ENCODE data around the gene MSMP. TPM values are rescaled to one million over a fixed set of nuclear protein-coding genes. Genes with fewer than 3 reads are reported as not detected.
A peak's percentile ranks its signal among the peaks of the same experiment; 100 is the strongest.

The MSMP gene
- total and polyA plus RNA-seq, 7 donors = 0.57 TPM; not detected in 6

GRCh38 chr9:35730486-35730854, 23.6 kb downstream of the MSMP start:
- H3K9me3 ChIP-seq = no peaks in the 10 kb centered on the region
- TF ChIP-seq POLR2A (IDR thresholded peaks at IDR 0.05) = no peak
- TF ChIP-seq EP300 (IDR thresholded peaks at IDR 0.05) = no peak
- TF ChIP-seq CTCF (IDR thresholded peaks at IDR 0.05) = no peak
- TF ChIP-seq POLR2AphosphoS5 (IDR thresholded peaks at IDR 0.05) = no peak
- peaks cover 0 to 14% (median 11%) of the 10 kb centered on the region in 4 donors for H3K36me3 ChIP-seq
- peak overlapping the region; percentile 97 to 99 (median 98) for H3K27ac ChIP-seq
- H3K4me1 ChIP-seq = peaks cover 0 to 76% (median 72%) of the 10 kb centered on the region in 4 donors
- H3K27me3 ChIP-seq = no peaks in the 10 kb centered on the region
- DNase-seq = no peak
- 82 to 93% methylated on average over 2 of the region's 2 CpGs for WGBS, 2 donors
- intact Hi-C loops (cut with DNase I) = loop anchor here (1.0 to 5.0 kb wide), 2 partner anchors 72 to 123 kb away; partner anchors contain the start of genes CCDC107, RMRP and TESK1
- H3K4me3 ChIP-seq = peak overlapping the region; percentile 80 to 86 (median 82)

GRCh38 chr9:35729700-35730485, 24.2 kb downstream of the MSMP start:
- DNase-seq = peak; percentile 82
- no peaks in the 10 kb centered on the region for H3K9me3 ChIP-seq
- H3K36me3 ChIP-seq = peaks cover 5 to 14% (median 11%) of the 10 kb centered on the region in 4 donors
- WGBS, 2 donors = 26 to 53% methylated on average over 6 of the region's 6 CpGs
- no peaks in the 10 kb centered on the region for H3K27me3 ChIP-seq
- H3K27ac ChIP-seq = peak overlapping the region; percentile 97 to 99 (median 98)
- H3K4me3 ChIP-seq = peak overlapping the region; percentile 80 to 86 (median 82)
- intact Hi-C loops (cut with DNase I) = loop anchor here (1.0 to 5.0 kb wide), 2 partner anchors 72 to 123 kb away; partner anchors contain the start of genes CCDC107, RMRP and TESK1
- H3K4me1 ChIP-seq = peaks cover 0 to 80% (median 76%) of the 10 kb centered on the region in 4 donors
- TF ChIP-seq CTCF (IDR thresholded peaks at IDR 0.05) = peak; percentile 62 to 83 (median 72)
- no peak for TF ChIP-seq EP300 (IDR thresholded peaks at IDR 0.05)
- peak; percentile 52 to 88 (median 76) for TF ChIP-seq POLR2AphosphoS5 (IDR thresholded peaks at IDR 0.05)
- TF ChIP-seq POLR2A (IDR thresholded peaks at IDR 0.05) = peak; percentile 29 to 66

- Histone ChIP-seq H3K4me1 (peaks cover 0 to 77% (median 72%) of the 10 kb centered on the region in 4 donors), H3K27ac (peak overlapping the region; percentile 97 to 99 (median 98)), H3K9me3 (no peaks in the 10 kb centered on the region), H3K4me3 (peak overlapping the region; percentile 80 to 86 (median 82)), H3K27me3 (no peaks in the 10 kb centered on the region), H3K36me3 (peaks cover 13 to 16% (median 16%) of the 10 kb centered on the region in 4 donors)
- TF ChIP-seq CTCF (IDR thresholded peaks at IDR 0.05) (no peak), POLR2AphosphoS5 (IDR thresholded peaks at IDR 0.05) (peak in 1 of 4 donors; percentile 5)
- no peak for DNase-seq
- intact Hi-C loops (cut with DNase I) = no loop called here
- WGBS, 2 donors = 59 to 82% methylated on average over 3 of the region's 3 CpGs
Measured at GRCh38 chr9:35729101-35729500, 25.0 kb downstream of the MSMP start.

GRCh38 chr9:35728041-35728971, 25.8 kb downstream of the MSMP start:
- peaks cover 0 to 69% (median 64%) of the 10 kb centered on the region in 4 donors for H3K4me1 ChIP-seq
- intact Hi-C loops (cut with DNase I) = loop anchor here (1.0 kb wide), 1 partner anchor 38 kb away; no protein-coding TSS in a partner anchor
- peak overlapping the region; percentile 80 to 86 (median 82) for H3K4me3 ChIP-seq
- TF ChIP-seq CTCF (IDR thresholded peaks at IDR 0.05) (no peak), EP300 (IDR thresholded peaks at IDR 0.05) (peak in 2 of 4 donors; percentile 20 to 54), POLR2A (IDR thresholded peaks at IDR 0.05) (peak; percentile 91 to 98), POLR2AphosphoS5 (IDR thresholded peaks at IDR 0.05) (peak; percentile 92 to 98 (median 96))
- H3K27ac ChIP-seq = peak overlapping the region; percentile 97 to 99 (median 98)
- H3K36me3 ChIP-seq = peaks cover 21 to 24% (median 23%) of the 10 kb centered on the region in 4 donors
- 23 to 55% methylated on average over 10 of the region's 10 CpGs for WGBS, 2 donors
- no peaks in the 10 kb centered on the region for H3K9me3 ChIP-seq
- peak; percentile 97 for DNase-seq
- H3K27me3 ChIP-seq = no peaks in the 10 kb centered on the region
